GM18507 (cell line): ENCODE results near the gene NRXN3.
"Not testable (repeated sequence)": the region's sequence is repeated elsewhere in the genome, so short reads cannot be mapped to it uniquely, and the experiment has no call there.

Experiments used
- DNase-seq: peaks from one replicate; pipeline ENCODE4 v3.0.0; 2011; ENCODE audit warnings: low read depth; ENCODE audit not compliant: insufficient read length; ENCODE audit errors: extremely low spot score
- FAIRE-seq: peaks from 2 replicates; lab custom pipeline; 2011; peaks lifted over from hg19 to GRCh38; lab: Jason Lieb, UNC

NRXN3 gene

DNA sequence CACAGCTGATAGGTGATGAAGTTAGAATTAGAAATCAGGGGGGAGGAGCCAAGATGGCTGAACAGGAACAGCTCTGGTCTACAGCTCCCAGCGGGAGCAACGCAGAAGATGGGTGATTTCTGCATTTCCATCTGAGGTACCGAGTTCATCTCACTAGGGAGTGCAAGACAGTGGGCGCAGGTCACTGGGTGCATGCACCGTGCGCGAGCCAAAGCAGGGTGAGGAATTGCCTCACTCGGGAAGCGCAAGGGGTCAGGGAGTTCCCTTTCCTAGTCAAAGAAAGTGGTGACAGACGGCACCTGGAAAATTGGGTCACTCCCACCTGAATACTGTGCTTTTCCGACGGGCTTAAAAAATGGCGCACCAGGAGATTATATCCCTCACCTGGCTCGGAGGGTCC is 1597.5 kb downstream of the NRXN3 start:
- FAIRE-seq, DNase-seq: not testable (repeated sequence)

DNA sequence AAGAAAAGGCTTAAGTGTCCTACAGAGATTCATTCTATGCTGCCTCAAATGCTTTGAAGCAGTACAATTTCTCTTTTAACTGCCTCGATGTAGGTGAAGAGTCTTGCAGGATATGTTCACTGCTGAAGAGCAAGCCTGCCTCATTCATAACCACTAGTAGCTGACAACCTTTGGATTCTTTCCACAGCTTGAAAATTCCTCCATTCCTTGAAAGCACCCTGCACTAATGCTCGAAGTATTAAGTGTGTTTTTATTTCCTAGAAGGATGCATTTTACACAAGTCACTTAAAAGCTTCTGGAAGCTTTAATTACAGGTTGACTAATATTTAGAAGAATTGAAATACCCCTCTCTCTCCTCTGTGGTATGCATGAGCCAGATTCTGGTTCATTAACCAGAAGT is 1611.7 kb downstream of the NRXN3 start:
- DNase-seq = no peak

DNA sequence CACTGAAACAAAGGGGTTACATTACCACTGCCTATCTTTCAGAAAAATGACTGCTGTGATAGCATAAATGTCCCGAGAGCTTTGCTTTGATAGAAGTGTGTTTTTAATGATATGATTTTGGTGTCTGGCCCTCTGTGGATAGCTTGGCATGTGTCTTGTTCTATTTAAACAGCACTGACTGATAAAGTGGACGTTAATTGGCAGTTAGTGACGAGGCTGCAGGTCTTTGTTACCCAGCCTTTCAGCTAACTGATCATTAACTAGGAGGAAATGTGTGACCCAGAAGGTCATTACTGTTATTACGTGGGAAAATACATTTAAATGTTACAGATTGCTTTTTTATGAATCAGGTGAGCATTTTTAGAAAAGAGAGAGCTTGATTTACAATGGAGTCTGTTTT is 1612.9 kb downstream of the NRXN3 start:
- FAIRE-seq = no peak
- no peak for DNase-seq

More for the DNA sequence above, 1611.7 kb downstream of the NRXN3 start:
- no peak for FAIRE-seq

DNA sequence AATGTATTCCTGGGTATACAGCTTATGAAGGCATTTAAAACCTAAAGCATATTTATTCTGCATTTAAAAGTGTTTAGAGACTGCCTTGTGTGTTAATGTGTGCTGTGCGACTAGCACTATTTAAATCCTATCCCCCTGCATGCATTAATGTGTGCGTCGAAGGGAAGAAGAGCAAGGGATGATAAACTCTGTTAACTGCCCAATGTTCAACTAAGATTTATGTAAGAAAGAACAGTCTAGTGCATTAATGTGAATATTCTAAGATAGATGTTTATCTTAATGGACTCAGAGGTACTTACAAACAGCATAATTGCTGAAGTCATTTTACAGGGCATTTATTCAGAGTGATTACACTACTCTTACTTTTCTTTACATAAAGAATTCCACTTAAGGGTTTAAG is 1616.3 kb downstream of the NRXN3 start:
- FAIRE-seq (no peak), DNase-seq (no peak)

DNA sequence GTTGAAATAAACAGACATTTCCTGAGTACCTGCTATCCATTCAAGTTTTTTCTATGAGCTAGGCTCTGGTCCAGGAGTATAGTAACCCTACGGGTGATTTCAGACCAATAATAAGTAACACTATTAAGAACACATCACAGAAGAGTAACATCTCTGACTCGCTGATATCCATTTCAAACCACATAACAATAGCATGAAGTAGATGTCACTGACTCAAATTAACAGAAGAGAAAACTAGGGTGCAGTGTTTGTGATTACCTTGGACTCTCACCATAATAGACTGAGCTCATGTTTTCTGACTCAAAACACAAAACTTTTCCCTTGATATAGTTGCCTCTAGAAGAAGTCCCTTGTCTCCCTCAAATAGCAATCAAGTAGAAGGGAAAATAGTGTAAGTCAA is 1618.2 kb downstream of the NRXN3 start:
- DNase-seq (no peak), FAIRE-seq (no peak)

DNA sequence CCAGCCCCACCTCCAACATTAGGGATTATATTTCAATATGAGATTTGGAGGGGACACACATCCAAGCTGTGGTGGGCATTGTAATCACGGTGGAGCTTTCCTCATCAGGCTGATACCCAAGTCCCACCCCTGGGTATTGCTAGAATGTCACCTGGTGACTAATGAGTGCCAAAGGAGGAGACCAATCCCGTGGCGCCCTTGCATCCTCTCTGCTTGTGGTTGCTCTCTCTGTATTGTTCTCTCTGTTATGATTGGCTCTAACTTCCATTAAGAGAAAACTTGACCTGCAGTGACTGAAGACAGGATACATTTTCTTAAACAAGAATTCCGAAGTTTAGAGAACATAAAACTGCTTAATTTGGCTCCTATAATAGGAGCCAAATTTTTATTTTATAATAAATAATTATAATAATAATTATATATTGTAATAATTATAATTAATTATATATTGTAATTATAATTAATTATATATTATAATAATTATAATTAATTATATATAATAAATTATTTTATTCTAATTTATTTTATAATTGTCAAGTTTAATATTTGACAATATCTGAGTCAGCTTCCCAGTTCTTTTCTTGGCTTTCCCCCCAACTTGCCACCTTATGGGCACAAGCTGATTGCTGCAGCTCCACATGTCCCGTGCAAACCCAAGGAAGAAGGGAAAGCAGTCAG is 1621.0 kb downstream of the NRXN3 start:
- FAIRE-seq (no peak), DNase-seq (no peak)

DNA sequence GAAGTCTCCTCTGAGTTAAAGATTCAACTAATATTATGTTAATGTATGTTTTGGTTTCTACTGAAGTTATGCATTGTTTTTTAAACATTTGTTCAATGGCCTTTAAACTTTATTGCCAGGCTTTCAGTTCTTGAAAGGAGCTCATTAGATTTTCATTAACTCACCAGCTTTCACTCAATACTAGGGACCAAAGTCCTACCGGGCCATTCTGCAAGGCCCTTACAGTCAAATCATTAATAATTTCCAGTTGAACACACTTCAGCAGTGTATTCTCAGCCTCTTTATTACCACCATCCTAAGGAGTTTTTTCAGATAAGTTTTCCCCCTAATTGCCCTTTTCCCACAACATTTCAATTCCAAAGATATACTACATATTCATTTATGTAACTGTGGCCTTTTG is 1631.9 kb downstream of the NRXN3 start:
- DNase-seq (no peak), FAIRE-seq (no peak)

DNA sequence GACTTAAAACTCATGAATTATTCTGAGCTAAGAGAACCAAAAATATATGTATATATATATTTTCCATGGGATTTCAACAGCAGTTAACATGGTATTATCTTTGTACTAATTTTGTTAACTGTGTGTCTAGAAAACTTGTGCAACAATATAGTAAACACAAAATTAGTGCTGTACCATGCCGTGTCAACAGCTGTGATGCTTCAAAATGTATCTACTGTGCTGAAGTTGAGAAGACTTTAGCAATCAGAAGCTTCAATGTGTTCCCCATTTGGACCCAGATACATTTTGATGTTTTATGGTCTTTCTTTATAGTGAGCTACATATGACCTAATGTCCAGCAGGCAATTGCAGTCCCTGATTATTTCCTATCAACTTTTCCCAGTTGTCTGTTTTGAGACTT is 1635.5 kb downstream of the NRXN3 start:
- no peak for DNase-seq
- no peak for FAIRE-seq

DNA sequence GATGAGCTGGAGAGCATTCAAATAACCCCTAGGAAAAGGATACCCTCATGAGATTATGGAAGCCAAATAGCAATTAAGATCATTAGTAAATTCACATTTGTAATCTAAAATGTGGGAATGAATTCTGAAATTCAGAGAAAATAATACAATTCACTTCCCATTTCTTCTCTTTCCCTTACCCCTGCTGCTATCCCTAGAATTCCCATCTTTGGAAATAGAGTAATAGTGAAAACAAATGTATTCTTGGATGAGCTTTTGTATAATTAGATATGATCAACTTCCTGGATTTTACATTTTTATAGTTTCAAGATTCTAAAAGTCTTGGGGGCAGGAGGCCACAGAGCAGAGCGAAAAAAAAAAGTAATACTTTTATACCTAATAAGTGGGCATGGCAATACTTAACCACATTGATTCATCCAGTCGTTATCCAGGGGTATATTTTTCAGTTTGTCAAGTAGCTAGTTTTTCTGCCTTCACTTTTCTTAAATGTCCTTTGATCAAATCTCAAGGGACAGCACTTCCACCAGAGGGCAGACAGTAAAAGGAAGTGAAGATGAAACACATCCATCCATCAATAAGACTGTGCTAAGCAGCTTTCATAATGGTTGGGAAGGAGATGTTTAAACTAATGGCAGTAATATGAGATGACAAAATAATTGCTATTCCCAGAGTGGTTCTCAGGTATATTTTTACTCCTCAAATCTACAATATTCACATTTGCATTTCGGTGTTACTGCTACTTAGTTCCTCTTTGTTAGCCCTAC is 1639.9 kb downstream of the NRXN3 start:
- FAIRE-seq (no peak), DNase-seq (no peak)

DNA sequence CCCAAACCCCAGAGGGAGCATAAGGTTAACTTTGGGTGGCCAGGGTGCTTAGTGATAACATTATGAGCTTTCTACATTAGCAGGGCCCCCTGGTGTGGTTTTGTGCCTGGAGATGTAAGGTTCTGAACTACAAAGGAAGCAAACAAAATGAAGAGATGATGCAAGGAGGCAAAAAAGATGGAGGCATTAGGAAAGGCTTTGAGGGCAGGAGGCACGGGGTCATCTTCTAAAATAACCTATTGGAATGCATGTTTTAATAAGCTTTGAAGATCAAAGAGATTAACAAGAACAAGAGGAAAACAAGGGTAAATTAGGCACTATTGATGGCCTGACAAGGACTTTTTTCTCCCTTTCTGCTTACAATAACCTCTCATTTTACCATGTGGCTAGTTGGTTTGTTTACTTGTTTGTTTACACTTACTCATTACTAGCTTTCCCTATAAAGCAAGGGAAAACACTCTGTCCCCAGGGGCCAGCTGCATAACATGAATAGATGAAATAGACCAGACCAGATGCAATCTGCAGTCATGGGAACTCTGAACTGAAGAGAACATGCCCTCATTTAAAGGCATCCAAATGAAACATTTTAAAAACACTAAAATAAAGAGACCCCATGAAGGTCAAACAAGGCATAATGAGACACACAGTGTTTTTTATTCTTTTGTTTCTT is 1650.8 kb downstream of the NRXN3 start:
- no peak for FAIRE-seq
- DNase-seq = no peak

DNA sequence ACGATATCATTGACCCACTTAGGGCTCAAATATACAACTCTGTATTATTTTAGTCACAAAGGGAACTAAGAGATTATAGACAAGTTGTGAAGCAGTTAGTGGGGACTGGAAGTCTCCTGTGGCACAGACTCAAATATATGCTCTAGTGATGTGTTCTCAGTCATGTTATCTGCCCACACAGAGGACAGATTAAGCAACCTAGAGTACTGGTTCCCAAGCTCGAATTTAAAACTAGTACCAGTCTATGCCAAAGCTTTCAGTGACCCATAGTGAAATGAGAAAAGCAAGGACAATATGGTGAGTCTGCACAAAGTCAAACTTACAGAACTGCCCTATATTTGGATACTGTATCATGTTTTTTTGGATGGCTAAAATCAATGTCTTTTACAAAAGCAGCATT is 1651.9 kb downstream of the NRXN3 start:
- DNase-seq = no peak

DNA sequence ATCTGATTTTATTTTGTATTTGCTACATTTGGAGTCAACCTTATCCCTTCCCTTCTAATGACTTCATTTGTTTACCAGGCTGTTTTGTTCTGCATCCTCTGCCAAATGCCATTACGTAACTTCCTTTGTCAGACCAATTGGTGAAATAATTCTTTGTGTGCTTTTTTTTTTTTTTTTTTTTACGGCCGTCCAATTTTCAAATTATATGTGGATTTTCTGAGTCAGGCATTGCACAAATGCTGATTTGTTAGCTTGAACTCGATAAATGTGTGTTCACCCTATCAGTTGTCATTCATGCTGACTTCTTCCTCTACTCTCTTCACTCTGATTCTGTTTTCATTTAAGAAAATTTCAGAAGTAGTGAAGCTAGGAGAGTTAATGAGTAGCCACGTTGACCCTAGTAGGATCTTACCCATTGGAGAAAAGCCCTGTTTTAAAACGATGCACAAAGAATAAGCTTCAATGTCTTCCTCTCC is 1654.9 kb downstream of the NRXN3 start:
- FAIRE-seq = no peak
- no peak for DNase-seq

More for the DNA sequence above, 1651.9 kb downstream of the NRXN3 start:
- FAIRE-seq = no peak

DNA sequence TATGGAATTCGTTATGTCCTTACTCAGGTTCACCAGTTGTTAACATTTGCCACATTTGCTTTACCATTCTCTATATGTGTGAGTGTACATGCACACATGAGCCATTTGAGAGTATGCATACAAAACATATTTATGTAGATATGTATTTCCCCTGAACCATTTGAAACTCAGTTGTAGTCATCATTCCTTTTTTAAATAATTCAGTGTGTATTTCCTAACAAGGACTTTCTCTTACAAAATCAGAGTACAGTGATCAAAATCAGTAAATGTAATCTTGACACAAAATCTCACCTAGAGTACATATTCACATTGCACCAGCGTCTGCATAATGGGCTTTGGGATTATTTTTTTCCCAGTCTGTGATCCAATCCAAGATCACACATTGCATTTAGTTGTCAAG is 1656.2 kb downstream of the NRXN3 start:
- DNase-seq (no peak), FAIRE-seq (no peak)

DNA sequence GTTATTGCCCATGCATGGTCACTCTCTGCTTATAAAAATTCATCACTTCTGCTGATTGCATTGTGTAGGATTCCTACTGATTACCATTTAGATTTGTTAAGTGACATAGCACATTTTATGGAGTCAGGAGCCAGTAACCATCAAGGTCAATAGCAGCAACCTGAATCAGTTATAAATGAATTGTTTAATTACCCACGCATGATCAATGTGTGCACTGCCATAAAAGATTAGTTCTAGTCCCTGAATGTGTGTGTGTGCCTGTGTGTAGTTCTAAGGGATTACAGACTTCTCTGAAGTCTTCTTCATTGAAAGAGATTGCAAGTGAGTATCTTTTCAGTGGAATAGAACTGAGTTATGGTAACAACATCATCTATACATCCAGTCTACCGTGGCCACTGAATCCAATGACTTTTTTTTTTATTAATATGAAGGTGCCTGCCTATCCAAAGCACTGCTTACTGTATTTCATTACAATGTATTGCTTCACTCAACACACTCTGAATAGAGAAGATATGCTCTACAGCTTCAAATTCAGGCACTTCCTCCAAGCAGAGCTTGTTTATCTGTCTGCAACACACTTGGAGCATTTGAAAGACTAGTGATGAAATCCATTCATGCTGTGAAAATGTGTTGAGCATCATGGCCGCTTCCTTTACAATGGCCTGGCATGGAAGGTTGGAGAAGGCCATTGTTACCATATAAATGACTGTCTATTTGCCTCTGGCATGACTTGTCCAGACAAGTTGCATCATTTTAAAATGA is 1659.4 kb downstream of the NRXN3 start:
- no peak for DNase-seq
- no peak for FAIRE-seq

DNA sequence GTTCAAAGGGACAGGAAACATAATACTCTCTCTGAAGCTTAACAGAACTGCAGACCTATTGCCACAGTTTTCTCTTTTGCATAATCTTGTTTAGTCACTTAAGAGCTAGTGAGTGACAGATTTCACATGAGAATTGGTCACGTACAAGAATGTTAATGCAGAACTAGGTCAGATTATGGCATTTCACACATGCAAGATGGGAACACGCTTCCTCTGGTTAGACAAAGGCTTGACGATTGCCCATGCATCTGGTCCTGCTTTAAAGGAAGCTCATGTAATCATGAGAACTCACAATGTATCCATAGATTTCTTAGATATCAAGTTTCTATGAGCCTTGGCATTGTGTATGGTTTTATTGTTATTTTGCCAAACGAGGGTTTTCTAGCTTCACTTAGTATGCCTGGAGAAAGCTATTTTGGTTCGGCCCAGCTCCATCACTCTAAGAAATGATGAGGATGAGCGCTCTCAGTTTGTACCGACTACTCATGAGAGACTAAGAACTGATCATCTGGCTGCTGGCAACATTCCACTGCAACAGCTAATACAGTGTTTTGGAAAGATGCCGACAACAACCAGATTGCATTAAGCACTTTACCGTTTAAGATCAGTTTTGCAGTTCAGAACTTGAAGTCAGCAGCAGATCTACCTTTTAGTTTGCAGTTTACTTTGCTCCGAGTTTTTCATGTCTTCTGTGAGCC is 1661.2 kb downstream of the NRXN3 start:
- DNase-seq = no peak
- no peak for FAIRE-seq

DNA sequence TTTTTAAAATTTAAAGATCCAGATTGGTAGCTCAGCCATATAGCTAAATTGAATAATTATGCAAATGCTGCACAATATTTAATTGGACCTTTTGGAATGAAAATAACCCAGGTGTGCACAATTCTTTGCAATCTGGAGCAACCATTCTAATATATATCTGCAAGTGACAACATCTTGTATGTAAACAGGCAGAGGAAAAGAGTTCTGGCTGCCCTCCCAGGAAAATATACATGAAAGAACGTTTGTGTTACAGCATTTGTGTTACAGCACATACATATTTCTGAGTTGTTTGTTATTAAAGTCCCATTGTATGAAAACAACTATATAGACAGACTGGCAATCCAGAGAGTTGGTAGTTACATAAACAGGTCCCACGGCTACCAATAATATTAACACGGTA is 1663.6 kb downstream of the NRXN3 start:
- FAIRE-seq (no peak), DNase-seq (no peak)

DNA sequence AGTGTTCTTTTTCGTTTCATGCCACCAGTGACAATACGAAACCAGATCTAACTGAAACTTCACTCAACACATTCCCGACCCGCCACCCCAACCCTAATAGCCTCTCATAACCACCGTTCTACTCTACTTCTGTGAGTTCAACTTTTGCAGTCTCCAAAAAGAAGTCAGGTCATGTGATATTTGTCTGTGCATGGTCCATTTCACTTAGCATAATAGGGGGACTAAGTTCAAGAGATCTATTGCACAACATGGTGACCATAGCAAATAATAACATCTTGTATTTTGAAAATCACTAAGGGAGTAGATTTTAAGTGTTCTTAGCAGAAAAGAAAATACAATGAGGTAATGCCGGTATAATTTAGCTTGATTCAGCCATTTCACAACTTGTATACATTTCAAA is 1664.7 kb downstream of the NRXN3 start:
- no peak for FAIRE-seq
- DNase-seq = no peak

DNA sequence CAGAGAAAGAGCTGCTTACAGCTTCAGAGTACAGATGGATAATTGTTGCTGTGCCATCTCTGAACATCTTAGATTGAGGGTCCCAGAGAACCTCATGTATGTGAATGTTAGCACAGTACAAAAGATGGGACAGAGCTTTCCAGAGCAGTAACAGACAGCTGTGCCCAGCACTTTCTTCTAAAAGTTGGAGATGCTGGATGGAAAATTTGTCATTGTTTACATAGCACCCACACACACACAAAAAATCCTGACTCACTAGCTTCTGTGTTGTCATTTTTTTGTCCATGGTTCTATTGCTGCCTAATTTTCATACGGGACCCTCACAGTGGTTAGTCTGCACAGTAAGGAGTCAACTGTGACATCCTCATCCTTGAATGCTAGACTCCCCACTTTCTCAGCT is 1666.4 kb downstream of the NRXN3 start:
- FAIRE-seq (no peak), DNase-seq (no peak)

DNA sequence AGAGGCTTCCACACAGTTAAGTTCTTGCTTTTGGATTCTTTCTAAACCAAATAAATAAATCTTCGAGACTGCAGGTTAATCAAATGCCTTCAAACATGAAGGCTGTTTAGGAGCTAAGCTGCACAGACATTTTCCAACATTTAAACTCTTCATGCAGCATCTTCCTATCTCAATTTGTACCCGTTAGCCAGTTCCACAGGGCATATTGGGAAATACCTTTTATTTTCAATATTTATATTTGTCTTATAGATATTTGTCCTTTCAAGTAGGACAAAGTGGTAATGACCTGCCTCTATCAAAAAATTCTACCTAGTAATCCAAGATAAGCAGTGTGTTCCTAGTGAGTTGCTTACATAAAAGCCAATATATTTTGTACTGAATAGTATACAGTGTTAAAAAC is 1667.5 kb downstream of the NRXN3 start:
- DNase-seq (no peak), FAIRE-seq (no peak)
